Heart left ventricle (tissue), 13 donors: ENCODE data around the gene HOXB4.

Source experiments
- POLR2A ChIP-seq, 2 donors: fragments of 450-650 bp; IDR thresholded peaks; one replicate each; pipeline ENCODE4 v1.6.1; 2017; ENCODE audit warnings: antibody characterized with exemption in 2 of 2, mild to moderate bottlenecking in 2 of 2, moderate library complexity in 2 of 2
- TF ChIP-seq, protein P1 (sequence below), 12 donors: fragments of 200-600 bp; sonication (generic) in 4 of 12; IDR thresholded peaks; one replicate each; pipeline versions ENCODE4 v1.5.0 to v1.8.0; 2018 to 2022; ENCODE audit warnings: antibody characterized with exemption in 12 of 12, mild to moderate bottlenecking in 5 of 12
- donor health status: ischemic (EF 13 %, LVEDD 7.1; RV severe dilation, severe dysfunction).
- donor health status: DM: no; HTN: yes; CAD: no.
- donor health status: DM: no; HTN: no; CAD: no.
- donor health status: ischemic (EF 25% LVEDD 6.9; RV normal size, moderate dysfunction).
- donor health status: ischemic (EF 25% LVEDD 5.7; RV mildly dilated, moderate dysfunction).
- donor health status: ischemic (EF 35%, LVEDD 5.7; RV mildly dilated, moderate dysfunction).
- donor health status: nonischemic (EF 11% LVEDD 7.7; RV severe dilation, severe dysfunction).
- donor health status: DM: yes; HTN: yes; CAD: no.
- donor health status: PGD.
- donor health status: ischemic (EF 29% LVEDD 5.4; RV normal size, mild dysfunction).
- donor health status: nonischemic (EF 23%, LVEDD 6.1; RV moderate dilation, normal function).

DNA sequence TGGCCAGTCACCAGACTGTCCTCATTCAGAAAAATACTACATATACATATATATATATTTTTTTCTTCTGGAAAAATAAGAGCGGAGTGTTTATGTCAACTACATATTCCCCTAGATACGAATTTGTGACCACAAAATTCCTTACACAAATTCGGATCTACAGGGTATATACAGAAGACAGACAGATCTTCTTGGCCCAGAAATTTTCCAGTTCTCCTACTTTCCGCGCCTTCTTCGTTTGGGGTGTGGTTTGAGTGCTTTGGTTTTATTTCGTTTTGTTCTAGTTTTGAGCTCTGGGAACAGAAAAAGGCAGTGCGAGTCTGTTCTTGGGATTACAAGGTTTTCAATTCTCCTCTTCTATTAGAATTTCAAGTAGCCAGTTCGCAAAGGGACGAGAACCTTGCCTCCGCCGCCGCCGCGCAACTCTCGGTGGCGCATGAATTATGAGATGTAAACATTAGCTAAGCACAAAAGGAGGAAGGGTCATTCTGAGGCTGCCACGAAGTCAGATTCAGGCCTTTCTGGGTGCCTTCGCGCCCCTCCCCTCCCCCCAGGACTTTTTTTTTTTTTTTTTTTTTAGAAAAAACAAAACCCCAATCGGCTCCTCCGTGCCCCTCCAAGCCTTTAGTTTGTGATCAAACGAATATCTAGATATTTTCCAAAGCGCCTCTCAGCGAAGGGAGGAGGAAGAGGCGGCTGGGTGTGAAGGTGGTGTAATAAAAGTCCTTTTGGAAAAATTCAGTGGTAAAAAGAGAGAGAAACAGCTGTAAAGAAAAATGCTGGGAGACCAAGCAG lies 1.8 kb upstream of the HOXB4 start:
- TF ChIP-seq, protein P1, sequence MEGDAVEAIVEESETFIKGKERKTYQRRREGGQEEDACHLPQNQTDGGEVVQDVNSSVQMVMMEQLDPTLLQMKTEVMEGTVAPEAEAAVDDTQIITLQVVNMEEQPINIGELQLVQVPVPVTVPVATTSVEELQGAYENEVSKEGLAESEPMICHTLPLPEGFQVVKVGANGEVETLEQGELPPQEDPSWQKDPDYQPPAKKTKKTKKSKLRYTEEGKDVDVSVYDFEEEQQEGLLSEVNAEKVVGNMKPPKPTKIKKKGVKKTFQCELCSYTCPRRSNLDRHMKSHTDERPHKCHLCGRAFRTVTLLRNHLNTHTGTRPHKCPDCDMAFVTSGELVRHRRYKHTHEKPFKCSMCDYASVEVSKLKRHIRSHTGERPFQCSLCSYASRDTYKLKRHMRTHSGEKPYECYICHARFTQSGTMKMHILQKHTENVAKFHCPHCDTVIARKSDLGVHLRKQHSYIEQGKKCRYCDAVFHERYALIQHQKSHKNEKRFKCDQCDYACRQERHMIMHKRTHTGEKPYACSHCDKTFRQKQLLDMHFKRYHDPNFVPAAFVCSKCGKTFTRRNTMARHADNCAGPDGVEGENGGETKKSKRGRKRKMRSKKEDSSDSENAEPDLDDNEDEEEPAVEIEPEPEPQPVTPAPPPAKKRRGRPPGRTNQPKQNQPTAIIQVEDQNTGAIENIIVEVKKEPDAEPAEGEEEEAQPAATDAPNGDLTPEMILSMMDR (IDR thresholded peaks at IDR 0.05), result no peak
- no peak for TF ChIP-seq POLR2A (IDR thresholded peaks at IDR 0.05)
